ENCODE data around the gene FAF1.

DNA sequence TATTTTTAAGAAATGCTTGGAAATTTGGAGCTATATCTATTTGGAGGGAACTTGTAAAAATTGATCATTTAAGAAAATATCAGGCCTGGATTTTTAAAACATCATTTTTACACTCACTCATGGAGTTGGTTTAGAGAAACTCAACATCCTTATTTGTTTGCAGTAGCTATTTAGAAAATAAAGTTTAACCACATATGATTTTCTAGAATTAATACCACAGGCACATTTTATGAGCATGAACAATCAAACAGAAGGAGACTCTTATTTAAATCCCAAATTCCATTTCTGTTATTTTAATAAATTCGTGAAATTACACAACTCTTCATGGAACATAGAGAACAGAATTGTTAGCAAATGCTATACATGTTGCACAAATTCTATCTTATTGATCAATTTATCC, 13.2 kb upstream of the FAF1 start:
- TF ChIP-seq POLR2AphosphoS5 (IDR thresholded peaks at IDR 0.05; ENCODE audit: borderline replicate concordance, low read depth, low read length) (no peak), EZH2 (IDR thresholded peaks at IDR 0.05) (no peak)

Measured in SK-N-MC (cell line).